GM21423 (cell line): ENCODE measurements around the gene RBM47.
A peak's percentile ranks its signal among the peaks of the same experiment; 100 is the strongest.
"Not testable (repeated sequence)": the region's sequence is repeated elsewhere in the genome, so short reads cannot be mapped to it uniquely, and the experiment has no call there.

ENCODE experiments used
- ATAC-seq: cut with Tn5 transposase; IDR thresholded peaks from one replicate; pipeline ENCODE4 v1.9.1; 2021; ENCODE audit warnings: mild to moderate bottlenecking, moderate library complexity; ENCODE audit not compliant: unreplicated experiment

RBM47 gene

DNA sequence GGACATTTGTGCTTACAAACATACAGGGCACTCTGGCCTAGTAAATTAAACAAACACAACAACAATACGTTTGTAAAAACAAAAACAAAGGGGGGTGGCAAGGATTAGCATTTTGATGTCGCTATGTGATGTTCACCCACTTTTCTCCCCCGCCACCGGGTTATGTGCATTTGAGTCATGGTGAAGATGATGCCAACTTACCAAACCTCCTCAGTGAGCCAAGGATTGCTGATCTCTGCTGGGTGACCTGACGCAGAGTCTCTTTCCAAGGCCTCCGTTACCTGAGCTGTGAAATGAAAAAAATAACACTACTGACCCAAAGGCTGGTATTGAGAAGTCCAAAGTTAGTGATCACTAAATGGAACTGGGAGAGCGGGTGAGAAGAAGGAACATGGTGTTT is 85.4 kb downstream of the RBM47 start:
- no peak for ATAC-seq

GRCh38 chr4:40540800-40541199 is 88.9 kb downstream of the RBM47 start:
- ATAC-seq, result no peak

DNA sequence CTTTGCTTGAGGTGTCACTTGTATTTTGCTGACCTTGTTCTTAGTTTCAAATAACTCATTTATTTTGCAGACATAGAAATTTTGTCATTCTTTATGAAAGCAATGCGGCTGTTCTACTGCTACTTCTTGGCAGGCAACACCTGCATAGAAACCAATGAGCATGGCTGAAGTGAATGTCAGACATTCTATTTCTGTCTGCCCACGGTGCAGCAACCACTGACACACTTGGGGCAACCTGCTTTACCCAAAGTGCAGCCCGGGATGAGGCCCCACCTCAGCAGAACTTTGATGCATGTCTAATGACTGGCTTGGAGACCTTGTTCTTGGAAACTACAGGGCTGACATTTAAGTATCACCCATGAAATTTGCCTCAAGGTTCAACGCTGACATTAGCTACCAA is 93.6 kb downstream of the RBM47 start:
- ATAC-seq, result peak; percentile 66

- ATAC-seq, result no peak
Measured at GRCh38 chr4:40531636-40532023, 98.0 kb downstream of the RBM47 start.

GRCh38 chr4:40530961-40531635 is 98.6 kb downstream of the RBM47 start:
- ATAC-seq, result no peak

DNA sequence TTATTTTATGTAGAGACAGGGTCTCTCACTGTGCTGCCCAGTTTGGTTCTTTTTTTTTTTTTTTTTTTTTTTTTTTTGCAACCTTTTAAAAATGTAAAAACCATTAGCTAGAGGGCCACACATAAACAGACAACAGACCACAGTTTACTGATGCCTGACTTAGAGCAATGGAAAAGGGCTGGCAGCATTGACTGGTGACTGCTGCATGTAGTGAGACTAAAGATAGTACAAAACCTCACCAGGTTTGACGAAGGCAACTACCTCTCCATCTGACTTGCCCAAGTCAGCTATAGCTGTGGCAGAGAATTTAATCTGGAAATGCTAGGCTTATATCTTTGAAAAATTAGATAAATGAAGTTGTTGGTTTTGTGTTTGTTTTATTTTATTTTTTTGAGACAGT is 102.9 kb downstream of the RBM47 start:
- no peak for ATAC-seq

DNA sequence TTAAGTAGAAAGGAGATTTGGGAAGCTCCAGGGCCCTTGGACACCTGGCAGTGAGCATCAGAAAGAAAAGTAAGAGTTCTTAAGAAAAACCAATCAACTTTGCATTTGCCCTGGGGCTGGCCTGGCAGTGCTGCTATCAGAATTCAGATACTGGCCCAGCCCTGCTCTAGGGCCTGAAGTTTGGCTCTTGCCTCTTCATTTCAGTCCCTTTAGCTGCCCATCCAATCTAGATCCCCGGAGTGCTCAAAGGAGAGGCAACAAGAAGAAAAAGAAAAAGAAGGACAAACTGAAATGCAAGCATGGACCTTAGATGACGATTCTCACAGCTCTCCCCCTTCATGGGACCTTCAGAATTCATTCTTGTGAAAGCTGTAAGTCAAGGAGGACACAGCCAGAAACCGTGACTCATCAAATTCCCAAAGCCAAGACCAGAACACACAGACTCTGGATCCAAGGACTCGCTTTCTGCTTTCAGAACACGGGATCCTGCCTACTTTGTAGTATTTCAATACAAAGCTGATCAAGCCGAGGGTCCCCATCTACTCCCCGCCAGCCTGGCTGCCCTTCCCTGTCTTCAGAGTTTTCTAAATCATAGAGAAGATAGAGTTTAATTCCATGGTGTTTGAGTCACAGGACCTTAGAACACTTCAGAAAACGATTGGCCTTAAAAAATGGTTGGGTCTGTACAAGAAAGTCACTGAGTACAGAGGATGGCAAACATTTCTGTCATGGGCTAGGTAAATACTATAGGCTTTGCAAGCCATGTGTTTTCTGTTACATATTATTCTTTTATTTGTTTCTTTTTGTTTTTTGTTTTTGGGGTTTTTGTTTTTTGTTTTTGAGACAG is 103.7 kb downstream of the RBM47 start:
- ATAC-seq, result no peak

GRCh38 chr4:40524366-40525041 is 105.2 kb downstream of the RBM47 start:
- no peak for ATAC-seq

DNA sequence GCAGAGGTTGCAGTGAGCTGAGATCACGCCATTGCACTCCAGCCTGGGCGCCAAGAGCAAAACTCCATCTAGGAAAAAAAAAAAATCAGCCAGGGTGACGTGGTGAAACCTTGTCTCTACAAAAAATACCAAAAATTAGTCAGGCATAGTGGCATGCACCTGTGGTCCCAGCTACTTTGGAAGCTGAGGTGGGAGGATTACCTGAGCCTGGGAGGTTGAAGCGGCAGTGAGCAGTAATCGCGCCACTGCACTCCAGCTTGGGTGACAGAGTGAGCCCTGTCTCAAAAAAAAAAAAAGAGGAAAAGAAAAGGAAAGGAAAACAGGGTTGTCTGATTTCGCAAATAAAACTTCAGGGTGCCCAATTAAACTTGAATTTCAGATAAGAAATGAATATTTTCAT is 106.1 kb downstream of the RBM47 start:
- no peak for ATAC-seq

DNA sequence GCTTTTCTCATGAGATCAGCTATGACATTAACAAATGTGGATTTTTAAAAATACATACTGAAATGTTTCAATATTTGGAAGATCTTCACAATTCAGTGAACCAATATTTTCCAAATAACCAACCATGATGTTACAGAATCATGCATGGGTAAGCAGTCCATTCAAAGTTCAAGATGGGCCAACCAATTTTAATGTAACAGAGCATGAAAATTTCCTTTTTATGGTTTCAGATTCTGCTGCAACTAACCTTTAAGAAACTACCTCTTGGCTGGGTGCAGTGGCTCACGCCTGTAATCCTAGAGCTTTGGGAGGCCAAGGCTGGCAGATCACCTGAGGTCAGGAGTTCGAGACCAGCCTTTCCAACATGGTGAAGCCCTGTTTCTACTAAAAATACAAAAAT is 107.7 kb downstream of the RBM47 start:
- ATAC-seq, result no peak

DNA sequence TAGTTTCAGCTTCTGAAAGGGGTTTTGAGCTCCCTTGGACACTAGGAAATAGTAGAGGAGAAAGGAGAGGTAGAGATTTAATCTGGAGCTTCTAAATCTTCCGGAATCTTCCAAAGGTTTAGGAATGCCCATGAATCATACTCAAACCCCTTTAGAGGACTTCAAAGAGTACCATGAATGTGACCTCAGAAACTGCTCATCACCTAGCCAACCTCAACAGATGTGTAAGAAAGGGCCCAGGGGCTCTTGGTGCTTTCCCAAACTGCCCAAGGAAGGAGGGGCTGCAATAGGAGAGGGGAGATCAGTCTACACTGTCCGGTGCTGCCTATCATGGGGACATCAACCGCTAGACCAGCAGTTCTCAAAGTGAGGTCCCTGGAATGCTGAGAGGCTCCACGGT is 109.1 kb downstream of the RBM47 start:
- ATAC-seq, result no peak

DNA sequence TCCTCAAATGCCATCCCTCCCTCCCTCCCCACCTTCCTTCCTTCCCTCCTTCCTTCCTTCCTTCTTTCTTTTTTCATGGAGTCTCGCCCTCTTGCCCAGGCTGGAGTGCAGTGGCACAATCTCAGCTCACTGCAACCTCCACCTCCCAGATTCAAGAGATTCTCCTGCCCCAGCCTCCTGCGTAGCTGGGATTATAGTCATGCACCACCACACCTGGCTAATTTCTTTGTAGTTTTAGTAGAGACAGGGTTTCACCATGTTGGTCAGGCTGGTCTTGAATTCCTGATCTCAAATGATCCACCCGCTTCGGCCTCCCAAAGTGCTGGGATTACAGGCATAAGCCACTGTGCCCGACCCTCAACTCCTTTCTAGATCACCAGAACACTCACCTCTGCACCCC is 112.6 kb downstream of the RBM47 start:
- not testable (repeated sequence) for ATAC-seq

DNA sequence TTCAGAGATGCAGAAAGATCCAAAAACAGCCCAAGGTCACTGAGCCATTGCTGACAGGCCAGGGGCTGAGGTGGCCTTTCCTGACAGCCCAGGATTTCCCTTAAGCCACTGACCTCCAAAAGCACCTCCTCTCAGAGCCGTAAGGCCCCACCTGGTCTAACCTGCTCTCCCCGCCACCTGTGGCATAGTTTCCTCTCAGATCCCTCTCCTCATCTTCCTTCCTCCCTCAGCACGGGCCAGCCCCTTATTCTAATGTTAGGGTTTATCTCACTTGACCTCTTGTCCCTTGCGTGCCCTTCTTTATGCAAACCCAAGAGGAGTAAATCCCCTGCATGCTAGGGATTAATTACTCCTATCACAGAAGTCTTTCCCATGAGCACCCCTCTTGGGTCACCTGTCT is 113.0 kb downstream of the RBM47 start:
- peak; percentile 37 for ATAC-seq

- ATAC-seq, result peak; percentile 82
Measured at GRCh38 chr4:40515398-40516293, 114.0 kb downstream of the RBM47 start.

GRCh38 chr4:40515037-40515397 is 114.6 kb downstream of the RBM47 start:
- no peak for ATAC-seq

- no peak for ATAC-seq
Measured at GRCh38 chr4:40514497-40514951, 115.1 kb downstream of the RBM47 start.

GRCh38 chr4:40511036-40511614 is 118.5 kb downstream of the RBM47 start:
- ATAC-seq, result no peak

- no peak for ATAC-seq
Measured at GRCh38 chr4:40507977-40508376, 121.7 kb downstream of the RBM47 start.

GRCh38 chr4:40506492-40506891 is 123.2 kb downstream of the RBM47 start:
- no peak for ATAC-seq

GRCh38 chr4:40506066-40506465 is 123.6 kb downstream of the RBM47 start:
- ATAC-seq, result no peak
